ENCODE measurements around the gene PRSS8.

Gene PRSS8

GRCh38 chr16:31099860-31100638, 35.5 kb downstream of the PRSS8 start:
- DNase-seq, result no peak

- DNase-seq, result peak; percentile 72
Measured at GRCh38 chr16:31094424-31095120, 41.0 kb downstream of the PRSS8 start, which contains the start of gene VKORC1. Gene VKORC1, minus strand, starts transcription at chr16:31094797. Its CDS starts 68 bp downstream, at chr16:31094729.

DNA sequence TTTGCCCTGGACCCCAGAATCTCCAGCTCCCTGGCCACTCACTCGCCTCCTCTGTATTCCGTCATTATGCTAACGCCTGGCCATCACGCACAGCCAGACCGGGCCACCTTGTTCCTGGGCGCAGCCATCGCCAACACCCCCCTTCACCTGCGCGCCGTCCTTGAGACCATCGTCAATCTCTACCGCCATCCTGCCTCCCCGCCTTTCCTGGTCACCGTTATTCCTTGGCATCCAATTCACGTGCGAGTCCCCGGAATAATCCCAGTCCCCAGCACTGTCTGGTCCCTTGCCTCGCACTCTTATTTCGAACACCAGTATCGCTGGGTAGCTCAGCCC, 41.5 kb downstream of the PRSS8 start:
- no peak for DNase-seq

- DNase-seq, result no peak
Measured at GRCh38 chr16:31093132-31093703, 42.3 kb downstream of the PRSS8 start.

GRCh38 chr16:31092330-31092729, 43.2 kb downstream of the PRSS8 start:
- DNase-seq, result no peak

GRCh38 chr16:31090540-31090939, 45.0 kb downstream of the PRSS8 start:
- no peak for DNase-seq

GRCh38 chr16:31089199-31089598, 46.3 kb downstream of the PRSS8 start:
- no peak for DNase-seq

GRCh38 chr16:31088459-31089183, 46.9 kb downstream of the PRSS8 start, which contains the start of gene PRSS53:
Gene PRSS53, minus strand, starts transcription at chr16:31088943. Its CDS starts 134 bp downstream, at chr16:31088809.
- no peak for DNase-seq

DNA sequence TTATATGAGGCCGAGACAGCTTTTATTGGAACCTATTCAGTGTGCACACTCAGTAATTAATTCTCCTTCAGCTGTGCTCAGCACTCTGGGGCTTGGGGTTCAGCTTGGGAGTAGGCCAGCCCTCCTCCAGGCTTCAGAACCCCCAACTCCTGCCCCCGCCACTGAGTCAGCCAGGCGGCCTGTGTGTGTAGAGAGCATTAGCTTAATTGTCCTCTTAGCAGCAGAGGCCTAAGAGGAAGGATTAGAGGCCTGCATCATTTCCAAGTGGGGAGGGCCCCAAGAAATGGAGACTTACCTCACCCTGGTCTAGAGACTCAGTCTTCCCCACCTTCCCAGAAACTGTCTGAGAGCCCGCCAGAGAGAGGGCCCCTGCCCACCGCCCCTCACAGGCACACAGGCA, 47.6 kb downstream of the PRSS8 start:
- DNase-seq, result no peak

DNA sequence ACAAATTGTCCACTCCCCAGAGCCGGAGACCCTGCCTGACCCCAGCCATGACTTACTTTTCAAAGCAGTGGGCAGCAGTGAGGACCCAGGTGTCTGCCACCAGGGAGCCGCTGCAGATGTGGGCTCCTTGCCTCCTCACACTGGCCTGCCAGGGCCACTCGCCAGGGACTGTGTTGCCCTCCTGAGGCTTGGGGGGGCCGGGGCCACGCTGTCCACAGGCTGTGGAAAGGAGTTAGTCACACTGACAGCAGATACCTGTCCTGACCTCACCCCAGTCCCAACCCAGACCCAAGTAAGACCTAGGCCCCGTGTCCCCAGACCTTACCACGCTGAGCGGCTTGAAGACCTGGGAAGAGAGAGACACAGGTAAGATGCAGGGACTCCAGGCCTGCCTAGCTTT, 48.0 kb downstream of the PRSS8 start:
- no peak for DNase-seq

DNA sequence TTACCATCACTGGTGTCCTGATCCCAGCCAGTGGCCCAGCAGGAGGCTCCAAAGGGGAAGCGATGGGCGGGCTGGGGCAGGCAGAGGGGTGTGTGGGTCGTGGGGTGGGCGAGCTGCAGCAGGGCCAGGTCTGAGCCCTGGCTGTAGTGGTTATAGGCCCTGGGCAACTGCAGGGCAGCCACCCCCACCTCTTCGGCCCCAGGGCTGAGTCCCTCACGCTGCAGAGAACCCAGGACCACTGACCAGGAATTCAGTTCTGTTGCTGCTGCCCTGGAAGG, 49.0 kb downstream of the PRSS8 start:
- no peak for DNase-seq

- no peak for DNase-seq
Measured at GRCh38 chr16:31085873-31086628, 49.5 kb downstream of the PRSS8 start.

DNA sequence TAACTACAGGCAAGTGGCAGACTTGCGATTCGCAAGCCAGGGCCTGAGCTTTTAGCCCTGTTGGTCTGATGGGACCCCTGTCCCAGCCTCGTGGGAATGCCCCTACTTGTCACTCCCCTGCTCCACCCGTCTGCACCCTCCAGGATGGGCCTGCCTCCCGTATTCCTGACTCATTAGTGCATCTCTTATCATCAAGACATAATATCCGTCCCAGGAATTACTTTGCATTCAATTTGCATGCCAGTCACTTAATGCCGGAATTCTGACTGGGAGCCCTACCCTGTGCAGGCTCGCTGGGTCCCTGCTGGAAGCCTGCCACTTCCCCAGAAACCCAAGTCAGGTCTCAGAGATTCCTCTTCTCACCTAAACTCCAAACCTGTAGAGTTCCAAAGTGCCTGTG, 50.1 kb downstream of the PRSS8 start:
- DNase-seq, result no peak

- no peak for DNase-seq
Measured at GRCh38 chr16:31084584-31085302, 50.8 kb downstream of the PRSS8 start.

GRCh38 chr16:31083981-31084380, 51.5 kb downstream of the PRSS8 start:
- no peak for DNase-seq

GRCh38 chr16:31083556-31083955, 52.0 kb downstream of the PRSS8 start:
- DNase-seq, result no peak

DNA sequence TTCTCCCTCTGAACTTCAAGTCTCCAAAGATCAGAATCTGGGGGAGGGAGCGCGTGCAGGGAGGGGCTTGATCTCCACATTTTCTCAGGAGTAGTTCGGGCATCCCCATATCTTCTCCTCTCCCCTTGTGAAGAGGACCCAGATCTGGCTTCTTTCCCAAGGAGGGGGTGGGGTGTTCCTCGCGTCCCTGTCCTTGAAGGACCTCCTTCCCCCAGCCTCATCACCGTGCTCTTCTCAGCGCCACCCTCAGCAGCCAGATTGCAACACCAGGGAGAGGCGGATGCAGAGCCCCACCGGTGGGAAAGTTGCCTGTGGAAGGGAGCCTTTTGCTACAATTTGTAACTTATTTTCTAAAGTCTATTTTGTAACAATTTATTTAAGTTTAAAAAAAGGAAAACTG, 52.4 kb downstream of the PRSS8 start:
- DNase-seq, result no peak

GRCh38 chr16:31082368-31083045, 53.0 kb downstream of the PRSS8 start:
- DNase-seq, result no peak
